GM12874 (cell line): ENCODE results near the gene KATNB1.
A peak's percentile ranks its signal among the peaks of the same experiment; 100 is the strongest.

Experiments used
- CTCF ChIP-seq: IDR thresholded peaks from 2 replicates; pipeline ENCODE4 v1.5.1; 2011; ENCODE audit warnings: low read depth, mild to moderate bottlenecking, control low read depth, low read length, moderate library complexity; ENCODE audit not compliant: insufficient read depth

The KATNB1 gene

GRCh38 chr16:57753448-57754353 lies 18.1 kb downstream of the KATNB1 start:
- TF ChIP-seq CTCF = no peak

GRCh38 chr16:57754354-57755060 lies 18.9 kb downstream of the KATNB1 start:
- no peak for TF ChIP-seq CTCF

DNA sequence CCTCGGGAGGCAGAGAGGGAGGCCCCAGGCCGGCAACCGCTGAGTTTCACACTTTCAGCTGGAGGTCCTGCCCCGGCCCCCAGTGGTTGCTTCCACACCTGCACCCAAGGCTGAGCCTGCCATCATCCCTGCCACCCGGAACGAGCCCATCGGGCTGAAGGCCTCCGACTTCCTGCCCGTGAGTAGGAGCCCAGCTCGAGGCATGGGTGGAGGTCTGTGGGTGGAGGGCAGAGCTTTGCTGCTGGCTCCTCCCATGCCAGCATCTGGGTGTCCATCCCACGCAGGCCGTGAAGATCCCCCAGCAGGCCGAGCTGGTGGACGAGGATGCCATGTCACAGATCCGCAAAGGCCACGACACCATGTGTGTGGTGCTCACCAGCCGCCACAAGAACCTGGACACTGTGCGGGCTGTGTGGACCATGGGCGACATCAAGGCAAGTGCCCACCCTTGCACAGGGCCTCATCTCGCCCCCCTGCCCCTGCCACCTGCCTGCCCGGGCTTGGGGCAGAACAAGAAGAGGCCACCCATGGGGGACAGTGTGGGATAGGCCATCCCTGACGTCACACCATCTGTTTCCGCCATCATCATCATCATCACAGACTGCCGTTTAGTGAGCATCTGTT lies 19.6 kb downstream of the KATNB1 start:
- no peak for TF ChIP-seq CTCF

GRCh38 chr16:57755726-57756423 lies 20.3 kb downstream of the KATNB1 start:
- no peak for TF ChIP-seq CTCF

- no peak for TF ChIP-seq CTCF
Observed at GRCh38 chr16:57756424-57757325, 21.1 kb downstream of the KATNB1 start.

DNA sequence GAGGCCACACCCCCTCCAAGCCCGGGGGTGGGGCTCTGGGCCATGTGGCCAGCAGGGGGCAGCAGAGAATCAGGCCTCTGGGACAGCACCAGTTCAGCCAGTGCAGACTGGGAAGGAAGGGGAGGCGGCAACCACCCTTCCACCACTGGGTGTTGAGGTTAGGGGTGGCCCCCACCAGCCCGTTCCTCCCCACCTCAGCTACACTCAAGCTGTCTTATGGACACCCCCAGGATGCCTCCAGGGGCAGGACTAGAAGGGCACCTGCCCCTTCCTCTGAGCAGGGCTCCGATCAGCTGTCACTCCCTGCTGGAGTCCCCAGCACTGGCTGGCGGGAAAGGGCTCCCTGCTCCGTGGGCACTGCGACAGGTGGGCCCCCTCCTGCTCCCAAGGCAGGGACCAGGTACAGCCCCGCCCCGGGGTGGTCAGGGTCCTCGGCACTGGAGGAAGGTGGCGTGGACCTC lies 21.8 kb downstream of the KATNB1 start:
- TF ChIP-seq CTCF = peak; percentile 94
